HG03103 (cell line): Measurements from ENCODE around the gene BFSP1.

Source experiments
- ATAC-seq: cut with Tn5 transposase; IDR thresholded peaks from one replicate; pipeline ENCODE4 v1.9.1; 2021; ENCODE audit warnings: low read depth; ENCODE audit not compliant: unreplicated experiment

Gene BFSP1

DNA sequence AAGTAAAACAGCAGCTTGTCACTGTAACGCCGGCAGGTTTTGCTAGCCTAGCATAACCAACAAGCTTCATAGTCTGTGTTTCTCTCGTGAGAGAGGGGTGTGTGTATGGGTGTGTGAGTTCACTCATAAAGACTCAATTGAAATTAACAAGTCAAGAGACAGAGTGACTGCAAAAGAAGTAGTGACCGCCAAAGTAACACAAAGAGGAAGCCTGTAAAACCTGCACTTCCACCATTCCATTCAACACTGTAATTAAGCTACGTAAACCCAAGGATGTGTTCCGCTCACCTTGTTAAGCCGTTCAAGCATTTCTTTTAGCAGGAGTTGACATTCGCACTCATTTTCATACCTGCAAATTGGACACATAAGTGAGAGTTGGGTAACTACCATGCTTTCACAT lies 6.6 kb downstream of the BFSP1 start:
- ATAC-seq: no peak

DNA sequence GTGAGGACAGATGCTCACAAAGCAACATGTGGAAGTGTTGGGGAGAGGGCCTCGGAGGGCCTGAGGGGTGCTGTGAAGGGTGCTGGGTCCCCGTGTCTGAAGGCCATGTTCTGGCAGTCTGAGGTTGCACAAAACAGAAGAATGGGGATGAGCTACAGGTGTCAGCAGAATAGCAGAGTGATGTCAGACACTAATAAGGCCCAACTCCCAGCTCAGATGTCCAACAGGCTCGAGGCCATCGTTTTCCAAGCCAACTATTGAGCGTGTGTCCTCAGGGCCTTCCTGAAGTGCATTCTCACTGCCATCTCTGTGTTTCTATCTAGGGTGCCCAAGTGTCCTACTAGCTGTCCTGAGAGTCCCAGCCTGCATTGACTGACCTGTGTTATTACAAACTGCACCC lies 7.9 kb downstream of the BFSP1 start:
- no peak for ATAC-seq

- no peak for ATAC-seq
Measured at GRCh38 chr20:17522528-17522927, 8.7 kb downstream of the BFSP1 start.

DNA sequence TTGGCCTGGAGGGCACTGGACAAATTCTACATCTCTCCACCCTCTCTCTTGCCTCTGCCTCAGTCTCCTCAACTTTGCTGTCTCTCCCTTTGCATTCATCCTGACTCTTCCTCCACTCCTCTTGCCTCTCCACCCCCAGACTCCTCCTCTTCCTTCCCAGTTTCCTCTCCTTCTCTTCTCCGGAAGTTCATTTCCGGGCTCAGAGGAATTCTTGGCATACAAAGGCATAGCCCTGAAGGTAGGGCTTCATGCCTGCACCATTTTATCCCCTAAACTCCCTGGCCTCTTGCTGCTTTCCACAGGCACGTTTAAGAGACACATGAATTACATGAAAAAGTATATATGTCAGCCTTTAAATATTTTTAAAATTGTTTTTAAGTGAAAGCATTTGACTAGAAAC lies 10.6 kb downstream of the BFSP1 start:
- ATAC-seq: no peak

DNA sequence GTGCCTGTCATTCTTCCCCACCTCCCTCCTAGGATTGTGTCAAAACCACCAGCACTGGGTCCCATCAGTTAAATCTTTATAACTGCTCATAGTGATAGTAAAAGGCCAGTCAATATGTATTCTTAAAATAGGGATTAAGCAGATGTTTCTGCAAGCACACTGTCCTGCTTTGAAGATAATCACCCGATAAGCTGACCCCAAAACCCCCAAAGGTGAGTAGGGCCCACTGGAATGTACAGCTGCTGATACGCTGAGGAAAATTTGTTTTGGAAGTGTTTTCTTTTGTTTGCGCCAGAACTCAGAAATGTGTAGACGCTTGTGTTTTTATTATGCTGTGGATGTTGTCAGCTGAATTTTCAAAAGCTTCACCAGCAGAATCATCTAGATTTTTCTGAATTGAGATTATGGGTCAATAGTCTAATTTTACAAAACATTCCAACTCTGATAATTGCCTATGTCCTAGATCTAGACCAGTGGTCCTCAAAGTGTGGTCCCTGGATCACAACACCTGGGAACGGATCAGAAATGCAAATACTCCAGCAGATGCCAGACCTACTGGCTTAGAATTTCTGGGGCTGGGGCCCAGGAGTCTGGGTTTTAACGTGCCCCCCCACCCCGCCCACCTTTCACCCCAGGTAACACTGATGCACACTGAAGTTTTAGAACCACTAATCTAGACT lies 11.4 kb downstream of the BFSP1 start:
- no peak for ATAC-seq

DNA sequence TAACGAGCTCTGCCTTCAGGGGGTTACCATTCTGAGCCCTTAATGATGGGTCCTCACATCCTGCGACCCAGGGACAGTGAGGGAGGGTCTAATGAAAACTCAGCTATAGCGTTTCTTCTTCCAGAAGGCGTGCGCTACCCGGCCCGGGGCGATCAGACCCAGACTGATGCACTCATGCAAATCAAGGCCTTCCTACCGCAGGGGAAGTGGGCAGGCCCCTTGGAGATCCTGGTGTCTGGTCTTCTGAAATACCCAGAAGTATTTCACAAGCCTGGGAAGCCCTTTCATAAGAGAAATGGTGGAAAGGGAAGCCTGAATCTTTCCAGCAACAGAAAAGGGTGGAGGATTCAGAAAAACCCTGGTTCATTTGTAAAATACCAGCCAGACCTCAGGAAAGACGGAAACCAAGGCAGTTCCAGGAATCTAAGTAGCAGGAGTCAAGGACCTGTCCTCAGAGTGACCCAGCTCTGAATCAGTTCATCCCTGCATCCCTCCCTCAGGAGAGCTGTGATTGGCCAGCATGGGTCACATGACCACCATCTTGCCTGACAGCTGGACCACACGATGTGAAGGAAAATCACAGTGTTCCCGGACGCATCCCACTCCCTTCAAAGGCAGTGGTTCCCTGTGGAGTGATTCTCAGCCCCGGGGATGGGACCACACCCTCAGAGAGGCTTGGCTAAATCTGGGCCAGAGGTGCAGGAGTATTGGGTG lies 12.7 kb downstream of the BFSP1 start:
- ATAC-seq: no peak

DNA sequence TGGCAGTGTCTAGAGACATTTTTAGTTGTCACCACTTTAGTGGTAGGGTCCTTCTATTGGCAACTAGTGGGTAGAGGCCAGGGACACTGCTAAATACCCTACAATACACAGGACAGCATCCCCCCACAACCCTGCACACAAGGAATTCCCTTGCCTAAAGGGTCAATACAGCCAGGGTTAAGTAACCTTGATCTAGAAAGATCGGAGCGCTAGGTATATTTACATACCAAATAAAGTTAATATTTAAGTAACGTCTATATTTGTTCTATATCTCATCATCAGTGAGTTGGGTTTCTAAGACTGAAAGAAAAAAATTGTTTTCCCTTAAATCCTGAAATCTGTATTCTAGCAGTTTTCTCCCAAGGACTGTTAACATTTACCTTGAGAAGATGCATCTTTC lies 16.1 kb downstream of the BFSP1 start:
- ATAC-seq: no peak

DNA sequence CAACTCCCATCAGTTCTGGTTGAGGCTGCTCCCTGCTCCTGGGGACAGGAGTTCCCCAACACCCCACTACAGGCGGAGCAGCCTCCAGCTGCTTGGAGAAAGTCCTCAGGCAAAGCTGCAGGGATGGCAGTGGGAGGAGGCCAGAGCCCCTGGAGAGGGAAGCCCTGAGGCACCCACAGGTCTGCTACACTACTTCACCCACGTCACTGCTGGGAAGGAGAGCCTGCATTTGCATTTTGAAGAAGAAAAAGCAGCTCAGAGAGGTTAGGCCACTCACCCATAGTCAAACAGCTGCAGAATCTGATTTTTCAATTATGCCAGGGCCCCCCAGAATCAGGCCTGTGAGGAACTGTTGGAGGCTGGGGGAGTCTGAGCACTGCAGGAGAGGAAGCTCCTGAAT lies 17.2 kb downstream of the BFSP1 start:
- ATAC-seq: no peak

DNA sequence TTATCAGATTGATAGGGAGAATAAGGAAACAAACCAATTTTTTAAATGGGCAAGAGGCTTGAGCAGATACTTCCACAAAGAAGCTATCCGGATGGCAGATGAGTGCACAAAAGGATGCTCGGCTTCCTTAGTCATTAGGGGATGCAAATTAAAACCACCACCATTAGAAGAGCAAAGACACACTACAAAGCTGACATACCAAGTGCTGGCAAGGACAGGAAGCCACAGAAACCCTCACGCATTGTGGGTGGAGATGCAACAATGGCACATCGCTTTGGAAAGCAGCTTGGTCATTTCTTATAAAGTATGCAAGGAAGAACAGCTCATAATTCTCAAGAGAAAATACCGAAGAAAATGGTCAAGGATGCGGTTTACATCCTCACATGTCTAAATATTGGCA lies 19.8 kb downstream of the BFSP1 start:
- no peak for ATAC-seq

- ATAC-seq: no peak
Measured at GRCh38 chr20:17510548-17510947, 20.6 kb downstream of the BFSP1 start.

GRCh38 chr20:17508756-17509155 lies 22.4 kb downstream of the BFSP1 start:
- ATAC-seq: no peak

- ATAC-seq: no peak
Measured at GRCh38 chr20:17507531-17507930, 23.6 kb downstream of the BFSP1 start.

GRCh38 chr20:17507032-17507431 lies 24.1 kb downstream of the BFSP1 start:
- ATAC-seq: no peak

GRCh38 chr20:17505636-17506517 lies 25.3 kb downstream of the BFSP1 start:
- ATAC-seq: peak; percentile 8

DNA sequence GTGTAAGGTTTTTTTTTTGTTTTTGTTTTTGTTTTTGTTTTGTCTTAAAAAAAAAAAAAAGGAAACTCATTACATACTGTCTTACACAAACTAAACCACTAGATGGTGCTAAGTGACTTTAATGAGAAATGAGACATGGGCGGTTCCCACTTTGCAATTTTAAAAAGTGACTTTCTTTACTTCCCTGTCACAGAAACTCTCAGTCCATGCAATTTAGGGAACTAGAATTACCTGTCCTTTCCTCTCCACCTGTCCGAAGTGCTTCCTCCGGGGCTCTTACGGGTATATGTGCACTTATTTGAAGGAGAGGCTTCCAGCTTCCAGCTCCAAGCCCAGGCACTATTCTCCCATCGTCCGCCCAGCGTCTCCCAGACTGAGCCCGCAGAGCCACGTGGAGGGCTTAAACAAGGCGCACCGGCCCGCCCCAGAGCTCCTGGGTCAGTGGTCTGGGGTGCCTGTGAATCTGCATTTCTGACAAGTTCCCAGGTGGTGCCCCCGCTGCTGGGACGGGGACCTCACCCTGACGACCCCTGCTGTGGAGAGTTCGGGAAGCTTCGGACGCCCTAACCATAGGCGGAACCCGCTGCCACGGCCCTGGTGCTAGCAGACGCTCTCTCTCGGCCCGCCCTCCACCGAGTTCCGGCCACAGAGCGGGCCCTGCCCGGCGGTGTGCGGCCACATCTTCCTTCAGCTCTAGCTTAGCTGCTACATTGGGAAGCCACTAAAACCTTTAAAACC lies 26.1 kb downstream of the BFSP1 start:
- ATAC-seq: peak; percentile 64

- peak; percentile 24 for ATAC-seq
Measured at GRCh38 chr20:17504066-17504897, 26.9 kb downstream of the BFSP1 start.

GRCh38 chr20:17503301-17504065 lies 27.7 kb downstream of the BFSP1 start:
- ATAC-seq: no peak

DNA sequence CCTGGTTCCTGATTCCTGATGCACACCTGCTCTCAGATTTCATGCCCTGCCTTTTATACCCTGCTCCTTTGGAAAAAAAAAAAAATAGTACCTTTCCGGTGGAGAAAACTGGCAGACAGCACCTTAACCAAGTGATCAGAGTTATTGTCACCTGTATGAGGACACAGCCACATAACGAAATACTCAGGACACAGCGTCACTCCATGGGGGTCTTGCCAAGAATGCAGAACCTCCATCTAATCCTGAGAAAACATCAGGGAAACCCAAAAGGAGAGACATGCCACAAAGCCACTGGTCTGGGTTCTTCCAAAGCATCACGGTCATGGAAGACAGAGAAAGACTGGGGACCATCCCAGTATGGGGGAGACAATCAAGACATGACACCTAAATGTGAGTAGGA lies 29.1 kb downstream of the BFSP1 start:
- no peak for ATAC-seq

DNA sequence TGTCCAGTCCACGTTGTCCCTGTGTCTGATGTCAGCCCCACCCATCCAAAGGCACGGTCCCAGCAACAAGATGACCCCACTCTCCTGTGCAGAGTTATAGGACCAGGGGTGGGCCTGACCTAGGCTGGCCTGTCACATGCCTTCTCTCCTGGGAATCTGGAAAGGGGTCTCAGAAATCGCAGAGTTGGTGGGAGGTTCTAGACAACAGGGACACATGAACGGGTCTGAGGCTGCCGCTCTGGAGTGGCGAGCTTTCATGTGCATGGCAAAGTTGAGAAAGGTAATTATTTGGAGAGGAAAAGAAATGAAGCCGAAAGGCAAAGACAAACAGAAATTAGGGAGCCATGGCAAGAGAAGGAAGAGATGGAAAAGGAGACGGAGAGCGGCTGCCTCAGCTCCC lies 29.5 kb downstream of the BFSP1 start:
- no peak for ATAC-seq
